Stimulated activated CD8-positive, alpha-beta memory T cell treated with anti-CD3 and anti-CD28 coated beads, Interleukin-4, amount 100 ng/mL, for 4 hours (primary cell): Measurements from ENCODE around the gene XXYLT1.

Experiments used
- DNase-seq, 2 donors: peaks; one replicate each; pipeline ENCODE4 v3.0.0-alpha.2; 2020; ENCODE audit warnings: low read depth in 2 of 2, low spot score in 1 of 2

The XXYLT1 gene

GRCh38 chr3:195209083-195209846 is 61.7 kb downstream of the XXYLT1 start:
- DNase-seq: no peak

GRCh38 chr3:195208631-195209030 is 62.3 kb downstream of the XXYLT1 start:
- no peak for DNase-seq

GRCh38 chr3:195208183-195208582 is 62.8 kb downstream of the XXYLT1 start:
- DNase-seq: no peak

- DNase-seq: no peak
Observed at GRCh38 chr3:195207731-195208130, 63.2 kb downstream of the XXYLT1 start.

GRCh38 chr3:195207056-195207455 is 63.9 kb downstream of the XXYLT1 start:
- no peak for DNase-seq

GRCh38 chr3:195204360-195205163 is 66.4 kb downstream of the XXYLT1 start:
- no peak for DNase-seq

GRCh38 chr3:195203606-195204005 is 67.4 kb downstream of the XXYLT1 start:
- DNase-seq: peak in 1 of 2 donors; percentile 18

- DNase-seq: no peak
Observed at GRCh38 chr3:195201295-195201694, 69.7 kb downstream of the XXYLT1 start.

- no peak for DNase-seq
Observed at GRCh38 chr3:195200010-195200822, 70.7 kb downstream of the XXYLT1 start.

GRCh38 chr3:195198426-195199346 is 72.3 kb downstream of the XXYLT1 start:
- DNase-seq: no peak

- no peak for DNase-seq
Observed at GRCh38 chr3:195197765-195198425, 73.1 kb downstream of the XXYLT1 start.

GRCh38 chr3:195196266-195196665 is 74.7 kb downstream of the XXYLT1 start:
- DNase-seq: no peak

GRCh38 chr3:195195321-195196209 is 75.4 kb downstream of the XXYLT1 start:
- no peak for DNase-seq

GRCh38 chr3:195194559-195195206 is 76.3 kb downstream of the XXYLT1 start:
- no peak for DNase-seq

GRCh38 chr3:195191580-195191979 is 79.4 kb downstream of the XXYLT1 start:
- no peak for DNase-seq

GRCh38 chr3:195189821-195190220 is 81.1 kb downstream of the XXYLT1 start:
- DNase-seq: no peak

- no peak for DNase-seq
Observed at GRCh38 chr3:195188426-195188927, 82.5 kb downstream of the XXYLT1 start.
